Stomach (tissue), 4 donors: Measurements from ENCODE around the gene MED31.

Experiments
- EP300 ChIP-seq: sonication (generic); formaldehyde crosslinking; IDR thresholded peaks from one replicate; pipeline ENCODE4 v1.6.1; 2017; ENCODE audit warnings: antibody characterized with exemption
- POLR2A ChIP-seq, 4 donors: fragments of 450-650 bp; IDR thresholded peaks; one replicate each; pipeline ENCODE4 v1.6.1; 2016; ENCODE audit warnings: antibody characterized with exemption in 4 of 4, control low read depth in 2 of 4, mild to moderate bottlenecking in 1 of 4, moderate library complexity in 1 of 4
- TF ChIP-seq, protein P1 (sequence below), 7 experiments: fragments of 450-650 bp in 4 of 7; fragments of 200-600 bp in 3 of 7; sonication (generic) in 3 of 7; IDR thresholded peaks; one replicate each; pipeline ENCODE4 v1.5.1; 2016 to 2019; ENCODE audit warnings: antibody characterized with exemption in 7 of 7, control low read depth in 2 of 7, mild to moderate bottlenecking in 1 of 7

DNA sequence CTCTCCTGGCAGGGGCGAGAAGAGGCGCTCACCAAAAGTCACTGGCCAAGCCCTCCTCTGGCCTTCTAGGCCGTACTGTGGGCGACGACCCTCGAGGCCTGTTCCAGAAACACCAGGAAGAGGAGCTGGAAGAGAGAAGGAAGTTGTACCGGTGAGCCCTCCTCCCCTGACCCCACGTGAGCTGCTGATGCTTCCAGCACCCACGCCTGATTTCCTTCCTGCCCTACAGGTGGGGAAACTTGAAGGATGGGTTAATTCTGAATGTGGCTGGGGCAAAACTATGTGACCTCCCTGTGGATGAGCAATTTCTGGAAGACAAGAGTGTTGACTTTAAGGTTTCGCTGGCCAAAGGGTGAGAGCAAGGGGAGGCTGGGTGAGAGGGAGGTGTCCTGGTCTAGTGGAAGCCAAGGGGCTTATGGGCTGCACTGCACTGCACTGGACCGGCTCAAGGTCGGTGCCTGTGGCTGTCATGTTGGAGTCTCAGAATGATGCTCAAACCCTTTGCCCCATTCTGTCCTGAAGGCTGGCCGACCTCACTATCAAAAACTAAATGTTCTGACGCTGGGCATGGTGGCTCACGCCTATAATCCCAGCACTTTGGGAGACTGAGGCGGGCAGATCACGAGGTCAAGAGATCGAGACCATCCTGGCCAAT, 6.4 kb upstream of the MED31 start:
- no peak for TF ChIP-seq POLR2A (IDR thresholded peaks at IDR 0.05)
- TF ChIP-seq, protein P1, sequence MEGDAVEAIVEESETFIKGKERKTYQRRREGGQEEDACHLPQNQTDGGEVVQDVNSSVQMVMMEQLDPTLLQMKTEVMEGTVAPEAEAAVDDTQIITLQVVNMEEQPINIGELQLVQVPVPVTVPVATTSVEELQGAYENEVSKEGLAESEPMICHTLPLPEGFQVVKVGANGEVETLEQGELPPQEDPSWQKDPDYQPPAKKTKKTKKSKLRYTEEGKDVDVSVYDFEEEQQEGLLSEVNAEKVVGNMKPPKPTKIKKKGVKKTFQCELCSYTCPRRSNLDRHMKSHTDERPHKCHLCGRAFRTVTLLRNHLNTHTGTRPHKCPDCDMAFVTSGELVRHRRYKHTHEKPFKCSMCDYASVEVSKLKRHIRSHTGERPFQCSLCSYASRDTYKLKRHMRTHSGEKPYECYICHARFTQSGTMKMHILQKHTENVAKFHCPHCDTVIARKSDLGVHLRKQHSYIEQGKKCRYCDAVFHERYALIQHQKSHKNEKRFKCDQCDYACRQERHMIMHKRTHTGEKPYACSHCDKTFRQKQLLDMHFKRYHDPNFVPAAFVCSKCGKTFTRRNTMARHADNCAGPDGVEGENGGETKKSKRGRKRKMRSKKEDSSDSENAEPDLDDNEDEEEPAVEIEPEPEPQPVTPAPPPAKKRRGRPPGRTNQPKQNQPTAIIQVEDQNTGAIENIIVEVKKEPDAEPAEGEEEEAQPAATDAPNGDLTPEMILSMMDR (IDR thresholded peaks at IDR 0.05), result no peak
- TF ChIP-seq EP300, result no peak
